ENCODE measurements around the gene PTPRC. TPM values are rescaled to one million over a fixed set of nuclear protein-coding genes. Genes with fewer than 3 reads are reported as not detected.

The PTPRC gene
- total RNA-seq, 2 experiments from 2014 or later, result 689 to 714 TPM

DNA sequence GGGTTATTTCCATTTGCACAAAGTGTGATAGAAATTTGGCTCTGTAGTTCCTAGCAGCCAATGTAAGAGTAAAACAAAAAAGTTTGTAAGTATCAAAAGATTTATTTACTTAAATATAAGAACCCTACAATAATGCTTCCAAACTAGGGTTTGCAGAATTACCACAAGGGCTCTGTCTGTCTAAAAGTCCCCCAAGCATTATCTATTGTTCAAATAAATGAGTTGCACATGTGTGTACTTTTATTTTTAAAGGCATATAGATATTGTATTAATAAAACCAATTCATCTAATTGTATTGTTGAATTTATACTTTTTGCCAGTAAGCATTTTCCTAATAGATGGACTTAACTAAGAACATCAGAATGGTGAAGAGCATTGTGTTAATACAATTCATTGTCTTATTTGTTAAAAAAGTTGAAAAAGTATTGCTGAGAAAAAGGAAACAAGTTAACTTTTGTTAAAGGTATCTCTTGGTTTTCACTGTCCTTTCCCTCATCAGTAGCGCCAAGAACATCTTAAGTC, 863 bp upstream of the PTPRC start:
- peaks cover 5% of the 10 kb centered on the region for H3K9me3 Mint-ChIP-seq
- DNase-seq, result no peak
- H3K27me3 Mint-ChIP-seq (ENCODE audit: low read depth), result no peaks in the 10 kb centered on the region
- H3K4me1 Mint-ChIP-seq (ENCODE audit: low read depth), result peaks cover 57% of the 10 kb centered on the region
- intact Hi-C loops (cut with micrococcal nuclease), result no loop called here
- peaks cover 53% of the 10 kb centered on the region for H3K36me3 Mint-ChIP-seq (ENCODE audit: low read depth)
- CTCF ChIA-PET, result interaction anchor here (0.6 to 0.8 kb wide), 3 partner anchors 32 to 170 kb away, joined by 3 read pairs; no protein-coding TSS in a partner anchor
- peak overlapping the region; percentile 92 for H3K4me3 Mint-ChIP-seq
- peak overlapping the region; percentile 100 for H3K27ac Mint-ChIP-seq

DNA sequence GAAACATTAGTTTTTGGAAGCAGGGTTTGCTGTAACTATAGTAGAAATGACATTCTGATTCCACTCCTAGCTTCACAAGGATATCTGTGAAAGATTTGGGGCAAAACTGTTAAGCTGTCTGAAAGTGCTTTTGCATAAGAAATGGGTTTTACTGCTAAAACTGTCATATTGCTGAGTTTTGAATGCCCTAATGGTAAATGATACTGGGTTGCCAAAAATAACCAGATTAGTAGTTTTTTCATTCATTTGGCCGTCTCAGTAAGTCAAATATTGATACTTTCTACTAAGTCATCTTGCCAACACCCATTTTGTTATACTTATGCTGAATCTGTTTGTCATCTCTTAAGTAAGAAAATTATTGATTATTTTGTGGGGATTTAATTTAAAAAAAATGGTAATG, 399 bp upstream of the PTPRC start:
- Mint-ChIP-seq H3K4me1 (ENCODE audit: low read depth) (peaks cover 56% of the 10 kb centered on the region), H3K27ac (peak overlapping the region; percentile 100), H3K9me3 (peaks cover under 1% of the 10 kb centered on the region), H3K27me3 (ENCODE audit: low read depth) (no peaks in the 10 kb centered on the region), H3K36me3 (ENCODE audit: low read depth) (peaks cover 53% of the 10 kb centered on the region), H3K4me3 (peak overlapping the region; percentile 92)
- CTCF ChIA-PET, result interaction anchor here (0.7 to 1.0 kb wide), 2 partner anchors 32 to 35 kb away, joined by 3 read pairs; no protein-coding TSS in a partner anchor
- intact Hi-C loops (cut with micrococcal nuclease), result no loop called here
- no peak for DNase-seq

- Mint-ChIP-seq H3K4me3 (peak overlapping the region; percentile 92), H3K27ac (peak overlapping the region; percentile 100), H3K27me3 (ENCODE audit: low read depth) (no peaks in the 10 kb centered on the region), H3K9me3 (no peaks in the 10 kb centered on the region), H3K36me3 (ENCODE audit: low read depth) (peaks cover 55% of the 10 kb centered on the region), H3K4me1 (ENCODE audit: low read depth) (peaks cover 49% of the 10 kb centered on the region)
- CTCF ChIA-PET, result interaction anchor here (0.7 to 1.2 kb wide), 4 partner anchors 11 to 46 kb away, joined by 3 to 4 read pairs (median 3); no protein-coding TSS in a partner anchor
- no peak for DNase-seq
- intact Hi-C loops (cut with micrococcal nuclease), result no loop called here
Observed at GRCh38 chr1:198639671-198640143, 867 bp downstream of the PTPRC start.

DNA sequence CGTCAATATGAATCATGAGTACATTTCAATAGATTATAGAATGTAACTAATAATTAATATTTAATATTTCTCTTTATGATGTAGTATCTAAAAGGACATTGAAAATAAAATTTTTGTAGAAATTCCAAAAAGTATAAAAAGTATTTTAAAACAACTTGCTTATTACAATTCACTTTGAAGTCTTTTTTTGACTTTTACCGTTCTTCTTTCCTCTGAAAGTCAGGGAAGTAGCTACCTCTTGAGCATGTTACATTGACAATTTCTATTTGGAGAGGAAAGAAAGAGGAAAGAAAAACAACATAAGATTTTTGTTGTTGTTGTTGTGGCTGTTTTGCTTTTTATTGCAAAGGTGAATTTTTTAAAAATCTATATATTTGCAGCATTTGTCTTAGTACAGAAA, 1.3 kb downstream of the PTPRC start:
- no peak for DNase-seq
- no peaks in the 10 kb centered on the region for H3K27me3 Mint-ChIP-seq (ENCODE audit: low read depth)
- peaks cover 47% of the 10 kb centered on the region for H3K4me1 Mint-ChIP-seq (ENCODE audit: low read depth)
- CTCF ChIA-PET, result interaction anchor here (1.0 to 1.2 kb wide), 2 partner anchors 11 to 19 kb away, joined by 3 to 4 read pairs; no protein-coding TSS in a partner anchor
- peak overlapping the region; percentile 100 for H3K27ac Mint-ChIP-seq
- peaks cover 58% of the 10 kb centered on the region for H3K36me3 Mint-ChIP-seq (ENCODE audit: low read depth)
- peak overlapping the region; percentile 92 for H3K4me3 Mint-ChIP-seq
- intact Hi-C loops (cut with micrococcal nuclease), result no loop called here
- H3K9me3 Mint-ChIP-seq, result no peaks in the 10 kb centered on the region

GRCh38 chr1:198641501-198641900, 2.7 kb downstream of the PTPRC start:
- intact Hi-C loops (cut with micrococcal nuclease), result loop anchor here (1.0 kb wide), 4 partner anchors 8 to 118 kb away; no protein-coding TSS in a partner anchor
- Mint-ChIP-seq H3K27me3 (ENCODE audit: low read depth) (no peaks in the 10 kb centered on the region), H3K27ac (peak overlapping the region; percentile 100), H3K36me3 (ENCODE audit: low read depth) (peaks cover 66% of the 10 kb centered on the region), H3K9me3 (no peaks in the 10 kb centered on the region), H3K4me1 (ENCODE audit: low read depth) (peaks cover 41% of the 10 kb centered on the region), H3K4me3 (peak overlapping the region; percentile 92)
- DNase-seq, result peak; percentile 49
- CTCF ChIA-PET, result no interaction called here

GRCh38 chr1:198641966-198642668, 3.3 kb downstream of the PTPRC start:
- peaks cover 70% of the 10 kb centered on the region for H3K36me3 Mint-ChIP-seq (ENCODE audit: low read depth)
- intact Hi-C loops (cut with micrococcal nuclease), result loop anchor here (1.0 kb wide), 5 partner anchors 7 to 119 kb away; no protein-coding TSS in a partner anchor
- no peaks in the 10 kb centered on the region for H3K9me3 Mint-ChIP-seq
- peaks cover 41% of the 10 kb centered on the region for H3K4me1 Mint-ChIP-seq (ENCODE audit: low read depth)
- no peak for DNase-seq
- CTCF ChIA-PET, result interaction anchor here (0.6 to 1.2 kb wide), 3 partner anchors 9 to 21 kb away, joined by 3 to 5 read pairs (median 3); no protein-coding TSS in a partner anchor
- no peaks in the 10 kb centered on the region for H3K27me3 Mint-ChIP-seq (ENCODE audit: low read depth)
- H3K27ac Mint-ChIP-seq, result peak overlapping the region; percentile 100
- peak overlapping the region; percentile 92 for H3K4me3 Mint-ChIP-seq

GRCh38 chr1:198642983-198643382, 4.1 kb downstream of the PTPRC start:
- CTCF ChIA-PET, result interaction anchor here (0.6 to 1.2 kb wide), 3 partner anchors 8 to 22 kb away, joined by 3 to 5 read pairs (median 3); no protein-coding TSS in a partner anchor
- intact Hi-C loops (cut with micrococcal nuclease), result loop anchor here (1.0 kb wide), 1 partner anchor 13 kb away; no protein-coding TSS in a partner anchor
- no peaks in the 10 kb centered on the region for H3K27me3 Mint-ChIP-seq (ENCODE audit: low read depth)

GRCh38 chr1:198643808-198644207, 5.0 kb downstream of the PTPRC start:
- no peaks in the 10 kb centered on the region for H3K9me3 Mint-ChIP-seq
- CTCF ChIA-PET, result interaction anchor here (0.6 kb wide), 1 partner anchor 24 kb away, joined by 3 read pairs; no protein-coding TSS in a partner anchor
- DNase-seq, result no peak
- peaks cover 40% of the 10 kb centered on the region for H3K4me1 Mint-ChIP-seq (ENCODE audit: low read depth)
- peaks cover 79% of the 10 kb centered on the region for H3K36me3 Mint-ChIP-seq (ENCODE audit: low read depth)
- peak overlapping the region; percentile 92 for H3K4me3 Mint-ChIP-seq
- H3K27ac Mint-ChIP-seq, result peak overlapping the region; percentile 100
- intact Hi-C loops (cut with micrococcal nuclease), result no loop called here
- no peaks in the 10 kb centered on the region for H3K27me3 Mint-ChIP-seq (ENCODE audit: low read depth)

More at GRCh38 chr1:198642983-198643382, 4.1 kb downstream of the PTPRC start:
- peaks cover 38% of the 10 kb centered on the region for H3K4me1 Mint-ChIP-seq (ENCODE audit: low read depth)
- peaks cover 72% of the 10 kb centered on the region for H3K36me3 Mint-ChIP-seq (ENCODE audit: low read depth)
- H3K4me3 Mint-ChIP-seq, result peak overlapping the region; percentile 92
- DNase-seq, result no peak
- no peaks in the 10 kb centered on the region for H3K9me3 Mint-ChIP-seq
- peak overlapping the region; percentile 100 for H3K27ac Mint-ChIP-seq

DNA sequence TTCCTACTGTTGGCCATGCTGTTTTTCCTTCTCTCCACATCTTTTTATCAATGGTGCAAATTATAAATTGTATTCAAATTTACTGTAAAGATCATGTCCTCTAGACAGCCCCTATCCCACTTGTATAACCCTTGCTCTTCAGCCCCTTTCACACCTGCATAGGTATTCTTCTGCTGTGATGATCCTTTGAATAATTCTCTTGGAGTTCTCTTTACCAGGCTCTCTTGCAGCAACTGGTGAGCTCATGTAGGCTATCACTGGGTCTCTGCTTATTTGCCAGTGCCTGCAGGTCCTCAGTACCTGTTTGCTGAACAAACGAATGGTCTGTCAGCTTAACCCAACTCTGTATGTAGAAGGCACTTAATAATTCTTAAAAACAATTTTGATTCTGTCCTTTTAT, 8.2 kb downstream of the PTPRC start:
- no peaks in the 10 kb centered on the region for H3K27me3 Mint-ChIP-seq (ENCODE audit: low read depth)
- peaks cover 87% of the 10 kb centered on the region for H3K36me3 Mint-ChIP-seq (ENCODE audit: low read depth)
- DNase-seq, result peak; percentile 46
- no peaks in the 10 kb centered on the region for H3K9me3 Mint-ChIP-seq
- peak overlapping the region; percentile 100 for H3K27ac Mint-ChIP-seq
- intact Hi-C loops (cut with micrococcal nuclease), result no loop called here
- H3K4me3 Mint-ChIP-seq, result peak overlapping the region; percentile 82
- peaks cover 62% of the 10 kb centered on the region for H3K4me1 Mint-ChIP-seq (ENCODE audit: low read depth)
- CTCF ChIA-PET, result interaction anchor here (0.6 to 1.3 kb wide), 3 partner anchors 11 to 18 kb away, joined by 3 to 5 read pairs (median 3); no protein-coding TSS in a partner anchor

DNA sequence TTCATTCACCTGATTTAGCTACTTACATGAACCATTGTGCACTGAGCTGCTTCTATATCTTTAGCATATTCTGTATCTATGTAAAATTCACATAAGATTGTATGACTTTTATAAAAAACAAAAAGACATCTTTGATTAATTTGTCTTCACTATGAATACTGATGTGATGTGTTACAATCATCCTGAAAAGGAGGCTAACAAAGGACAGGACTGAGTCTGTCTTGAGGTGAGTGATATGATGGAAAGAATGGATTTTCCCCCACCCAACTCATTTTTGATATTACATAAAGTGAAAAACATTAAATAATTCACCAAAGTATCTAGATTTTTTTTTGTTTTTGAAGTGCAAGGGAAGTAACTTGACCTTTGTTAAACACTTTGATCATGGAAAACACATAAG, 9.8 kb downstream of the PTPRC start:
- peaks cover 64% of the 10 kb centered on the region for H3K4me1 Mint-ChIP-seq (ENCODE audit: low read depth)
- CTCF ChIA-PET, result interaction anchor here (0.5 to 0.8 kb wide), 2 partner anchors 12 to 141 kb away, joined by 3 to 4 read pairs; no protein-coding TSS in a partner anchor
- no peak for DNase-seq
- peaks cover 85% of the 10 kb centered on the region for H3K36me3 Mint-ChIP-seq (ENCODE audit: low read depth)
- H3K4me3 Mint-ChIP-seq, result peak overlapping the region; percentile 67
- H3K27me3 Mint-ChIP-seq (ENCODE audit: low read depth), result no peaks in the 10 kb centered on the region
- intact Hi-C loops (cut with micrococcal nuclease), result loop anchor here (1.0 to 2.0 kb wide), 2 partner anchors 8 to 34 kb away; no protein-coding TSS in a partner anchor
- H3K9me3 Mint-ChIP-seq, result no peaks in the 10 kb centered on the region
- peak overlapping the region; percentile 100 for H3K27ac Mint-ChIP-seq

DNA sequence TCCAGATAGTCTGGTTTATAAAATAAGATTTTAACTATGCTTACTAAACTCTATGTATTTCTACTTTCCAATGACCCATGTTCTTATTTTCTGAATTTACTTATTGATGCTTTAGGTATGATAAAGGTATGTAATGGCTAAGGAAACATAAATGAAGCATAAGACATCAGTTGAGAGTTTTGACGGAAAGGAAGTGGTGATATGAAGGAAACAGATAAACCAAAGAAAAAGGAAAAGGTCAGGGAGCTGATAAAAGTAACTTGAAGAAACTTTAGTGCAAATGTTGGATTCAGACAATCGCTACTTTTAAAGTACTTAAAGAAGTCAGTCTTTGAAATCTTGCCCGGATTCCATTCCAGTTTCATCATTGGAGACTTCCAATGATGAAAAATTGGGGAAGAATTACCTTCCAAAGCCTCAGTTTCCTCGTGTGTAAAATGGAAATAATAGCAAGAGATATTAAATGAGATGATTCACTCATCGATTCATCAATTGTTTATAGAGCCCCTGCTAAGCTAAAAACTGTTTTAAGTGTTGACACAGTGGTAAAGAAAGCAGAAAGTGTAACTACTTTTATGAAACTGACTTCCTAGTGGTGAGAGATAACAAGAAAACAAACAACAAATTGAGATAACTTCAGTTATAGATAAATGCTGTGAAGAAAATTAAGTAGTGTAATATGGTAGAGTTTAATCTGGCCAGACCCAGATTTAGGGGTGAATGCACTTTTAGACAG, 10.6 kb downstream of the PTPRC start:
- CTCF ChIA-PET, result interaction anchor here (1.0 kb wide), 1 partner anchor 35 kb away, joined by 3 read pairs; no protein-coding TSS in a partner anchor
- H3K4me1 Mint-ChIP-seq (ENCODE audit: low read depth), result peaks cover 66% of the 10 kb centered on the region
- H3K36me3 Mint-ChIP-seq (ENCODE audit: low read depth), result peaks cover 83% of the 10 kb centered on the region
- H3K27ac Mint-ChIP-seq, result peak overlapping the region; percentile 100
- H3K9me3 Mint-ChIP-seq, result no peaks in the 10 kb centered on the region
- no peak for DNase-seq
- H3K4me3 Mint-ChIP-seq, result peak overlapping the region; percentile 67
- intact Hi-C loops (cut with micrococcal nuclease), result loop anchor here (1.0 to 2.0 kb wide), 2 partner anchors 8 to 33 kb away; no protein-coding TSS in a partner anchor
- H3K27me3 Mint-ChIP-seq (ENCODE audit: low read depth), result no peaks in the 10 kb centered on the region
